ENCODE data around the gene TFE3. TPM values are rescaled to one million over a fixed set of nuclear protein-coding genes. Genes with fewer than 3 reads are reported as not detected.

Gene TFE3
- polyA plus RNA-seq, 1 experiment: 28.4 TPM

GRCh38 chrX:49077941-49078340 is 34.8 kb upstream of the TFE3 start:
- ChIA-PET POLR2A (interaction anchor here (0.7 kb wide), 1 partner anchor 35 kb away, joined by 4 read pairs; the partner anchor contains the start of gene TFE3), CTCF (no interaction called here)
- Histone ChIP-seq H3K27me3 (ENCODE audit: control insufficient read depth, insufficient read depth, low read length) (no peaks in the 10 kb centered on the region), H3K9me3 (ENCODE audit: control insufficient read depth, insufficient read depth, low read length) (no peaks in the 10 kb centered on the region; the same call in 1 of the 2 replicates), H3K4me3 (ENCODE audit: low read depth, low read length) (no peak overlapping the region), H3K27ac (ENCODE audit: low read depth, low read length) (no peak overlapping the region)
- no peak for TF ChIP-seq CTCF (IDR thresholded peaks at IDR 0.05; ENCODE audit: low read depth, low read length)
- no peak for DNase-seq (ENCODE audit: low read depth, low spot score)

GRCh38 chrX:49075347-49075746 is 32.2 kb upstream of the TFE3 start:
- Histone ChIP-seq H3K27ac (ENCODE audit: low read depth, low read length) (no peak overlapping the region), H3K4me3 (ENCODE audit: low read depth, low read length) (no peak overlapping the region), H3K9me3 (ENCODE audit: control insufficient read depth, insufficient read depth, low read length) (no peaks in the 10 kb centered on the region; the same call in 1 of the 2 replicates), H3K27me3 (ENCODE audit: control insufficient read depth, insufficient read depth, low read length) (no peaks in the 10 kb centered on the region)
- CTCF ChIA-PET: interaction anchor here (0.6 kb wide), 1 partner anchor 24 kb away, joined by 4 read pairs; no protein-coding TSS in a partner anchor
- POLR2A ChIA-PET: no interaction called here
- no peak for TF ChIP-seq CTCF (IDR thresholded peaks at IDR 0.05; ENCODE audit: low read depth, low read length)
- DNase-seq (ENCODE audit: low read depth, low spot score): no peak

GRCh38 chrX:49073601-49074575 is 30.7 kb upstream of the TFE3 start, which contains the start of gene PRAF2:
Gene PRAF2 (minus strand): TSS chrX:49074002. CDS start chrX:49073987, 15 bp downstream.
- H3K4me3 ChIP-seq (ENCODE audit: low read depth, low read length): peak within 1 kb of the TSS; percentile 76
- CTCF ChIA-PET: no interaction called here
- H3K27me3 ChIP-seq (ENCODE audit: control insufficient read depth, insufficient read depth, low read length): no peaks in the 10 kb centered on the region
- peak; percentile 61 for DNase-seq (ENCODE audit: low read depth, low spot score)
- TF ChIP-seq CTCF (IDR thresholded peaks at IDR 0.05; ENCODE audit: low read depth, low read length): no peak
- peak within 1 kb of the TSS; percentile 80 for H3K27ac ChIP-seq (ENCODE audit: low read depth, low read length)
- POLR2A ChIA-PET: interaction anchor here (0.7 to 1.0 kb wide), 5 partner anchors 30 to 107 kb away, joined by 3 to 6 read pairs (median 4); partner anchors contain the start of genes GRIPAP1 and TFE3
- H3K9me3 ChIP-seq (ENCODE audit: control insufficient read depth, insufficient read depth, low read length): no peaks in the 10 kb centered on the region

- TF ChIP-seq CTCF (IDR thresholded peaks at IDR 0.05; ENCODE audit: low read depth, low read length): no peak
- H3K4me3 ChIP-seq (ENCODE audit: low read depth, low read length): peak overlapping the region; percentile 76
- no peak overlapping the region for H3K27ac ChIP-seq (ENCODE audit: low read depth, low read length)
- ChIA-PET POLR2A (no interaction called here), CTCF (no interaction called here)
- DNase-seq (ENCODE audit: low read depth, low spot score): no peak
- no peaks in the 10 kb centered on the region for H3K27me3 ChIP-seq (ENCODE audit: control insufficient read depth, insufficient read depth, low read length)
- H3K9me3 ChIP-seq (ENCODE audit: control insufficient read depth, insufficient read depth, low read length): no peaks in the 10 kb centered on the region
Observed at GRCh38 chrX:49072712-49073095, 29.5 kb upstream of the TFE3 start.
